Measurements from ENCODE around the gene CD52. TPM values are rescaled to one million over a fixed set of nuclear protein-coding genes. Genes with fewer than 3 reads are reported as not detected.
A peak's percentile ranks its signal among the peaks of the same experiment; 100 is the strongest.

Gene CD52, protein sequence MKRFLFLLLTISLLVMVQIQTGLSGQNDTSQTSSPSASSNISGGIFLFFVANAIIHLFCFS
- polyA plus RNA-seq (ENCODE audit: insufficient read length in 3 of 3): 1 to 10 TPM; 3.3 to 6.7 (median 4.7) TPM
- long read RNA-seq, donor 1, partial matches to known transcripts: 0 of 4 reads
- long read RNA-seq, donor 1, other reads (novel, unspliced or antisense): 0 of 4 reads
- long read RNA-seq, donor 2, transcript CD52-201 (2 exons, 468 nt): major isoform, 6 of 6 reads
- long read RNA-seq, donor 2, partial matches to known transcripts: 0 of 6 reads
- long read RNA-seq, donor 2, other reads (novel, unspliced or antisense): 0 of 6 reads
- long read RNA-seq, donor 3, partial matches to known transcripts: 0 of 1 reads
- long read RNA-seq, donor 3, other reads (novel, unspliced or antisense): 0 of 1 reads
- long read RNA-seq, donor 4, transcript CD52-201 (2 exons, 468 nt): major isoform, 8 of 8 reads
- long read RNA-seq, donor 4, partial matches to known transcripts: 0 of 8 reads
- long read RNA-seq, donor 4, other reads (novel, unspliced or antisense): 0 of 8 reads
- long read RNA-seq, donor 5, partial matches to known transcripts: 0 of 1 reads
- long read RNA-seq, donor 5, other reads (novel, unspliced or antisense): 0 of 1 reads
- long read RNA-seq, donor 6, partial matches to known transcripts: 0 of 4 reads
- long read RNA-seq, donor 6, other reads (novel, unspliced or antisense): 0 of 4 reads
- long read RNA-seq, donor 7, transcript CD52-201 (2 exons, 468 nt): major isoform, 7 of 7 reads
- long read RNA-seq, donor 7, partial matches to known transcripts: 0 of 7 reads
- long read RNA-seq, donor 7, other reads (novel, unspliced or antisense): 0 of 7 reads
- long read RNA-seq, donor 8, transcript CD52-201 (2 exons, 468 nt): major isoform, 7 of 7 reads
- long read RNA-seq, donor 8, partial matches to known transcripts: 0 of 7 reads
- long read RNA-seq, donor 8, other reads (novel, unspliced or antisense): 0 of 7 reads
- long read RNA-seq, donor 9, transcript CD52-201 (2 exons, 468 nt): major isoform, 8 of 8 reads
- long read RNA-seq, donor 9, partial matches to known transcripts: 0 of 8 reads
- long read RNA-seq, donor 9, other reads (novel, unspliced or antisense): 0 of 8 reads
- long read RNA-seq, donor 10, transcript CD52-201 (2 exons, 468 nt): major isoform, 5 of 5 reads
- long read RNA-seq, donor 10, partial matches to known transcripts: 0 of 5 reads
- long read RNA-seq, donor 10, other reads (novel, unspliced or antisense): 0 of 5 reads
- long read RNA-seq, donor 11, partial matches to known transcripts: 0 of 4 reads
- long read RNA-seq, donor 11, other reads (novel, unspliced or antisense): 0 of 4 reads
- long read RNA-seq, donor 12, transcript CD52-201 (2 exons, 468 nt): major isoform, 8 of 8 reads
- long read RNA-seq, donor 12, partial matches to known transcripts: 0 of 8 reads
- long read RNA-seq, donor 12, other reads (novel, unspliced or antisense): 0 of 8 reads
- long read RNA-seq, donor 13, partial matches to known transcripts: 0 of 3 reads
- long read RNA-seq, donor 13, other reads (novel, unspliced or antisense): 0 of 3 reads
- long read RNA-seq, donor 14: 0 reads
- long read RNA-seq, donor 15, transcript CD52-201 (2 exons, 468 nt): major isoform, 13 of 13 reads
- long read RNA-seq, donor 15, partial matches to known transcripts: 0 of 13 reads
- long read RNA-seq, donor 15, other reads (novel, unspliced or antisense): 0 of 13 reads
- long read RNA-seq, donor 16, partial matches to known transcripts: 0 of 2 reads
- long read RNA-seq, donor 16, other reads (novel, unspliced or antisense): 0 of 2 reads

DNA sequence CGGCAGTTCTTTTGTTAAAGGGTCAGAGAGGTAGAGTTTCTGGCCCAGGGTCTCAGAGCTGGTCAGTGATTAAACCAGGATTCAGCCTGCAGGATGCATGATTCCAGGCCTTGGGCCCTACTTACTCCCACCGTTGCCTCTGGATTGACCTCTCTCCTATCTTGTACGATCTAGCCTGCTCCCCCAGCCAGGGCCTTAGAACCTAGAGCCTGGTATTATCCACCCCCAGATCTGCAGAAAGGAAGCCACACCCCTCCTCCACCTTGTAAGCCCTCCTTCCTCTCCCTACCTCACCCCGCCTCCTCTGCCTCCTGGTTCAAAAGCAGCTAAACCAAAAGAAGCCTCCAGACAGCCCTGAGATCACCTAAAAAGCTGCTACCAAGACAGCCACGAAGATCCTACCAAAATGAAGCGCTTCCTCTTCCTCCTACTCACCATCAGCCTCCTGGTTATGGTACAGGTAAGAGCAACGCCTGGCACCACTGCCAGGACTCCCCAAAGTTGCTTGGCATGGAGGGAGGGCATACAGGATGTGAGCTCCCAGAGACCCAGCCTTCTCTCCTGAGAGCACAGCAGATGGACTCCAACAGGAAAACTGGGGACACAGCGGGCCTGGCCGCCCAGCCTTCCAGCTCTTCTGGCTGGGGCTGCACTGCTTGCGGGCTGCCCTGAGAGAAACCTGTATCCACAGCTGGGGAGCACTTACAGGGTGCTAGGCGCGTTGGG, at the start of gene CD52:
CD52 (plus strand) TSS at position 347 of the 726 bp plus-strand sequence; CDS start at position 407, 60 bp downstream.
- no peak for DNase-seq

DNA sequence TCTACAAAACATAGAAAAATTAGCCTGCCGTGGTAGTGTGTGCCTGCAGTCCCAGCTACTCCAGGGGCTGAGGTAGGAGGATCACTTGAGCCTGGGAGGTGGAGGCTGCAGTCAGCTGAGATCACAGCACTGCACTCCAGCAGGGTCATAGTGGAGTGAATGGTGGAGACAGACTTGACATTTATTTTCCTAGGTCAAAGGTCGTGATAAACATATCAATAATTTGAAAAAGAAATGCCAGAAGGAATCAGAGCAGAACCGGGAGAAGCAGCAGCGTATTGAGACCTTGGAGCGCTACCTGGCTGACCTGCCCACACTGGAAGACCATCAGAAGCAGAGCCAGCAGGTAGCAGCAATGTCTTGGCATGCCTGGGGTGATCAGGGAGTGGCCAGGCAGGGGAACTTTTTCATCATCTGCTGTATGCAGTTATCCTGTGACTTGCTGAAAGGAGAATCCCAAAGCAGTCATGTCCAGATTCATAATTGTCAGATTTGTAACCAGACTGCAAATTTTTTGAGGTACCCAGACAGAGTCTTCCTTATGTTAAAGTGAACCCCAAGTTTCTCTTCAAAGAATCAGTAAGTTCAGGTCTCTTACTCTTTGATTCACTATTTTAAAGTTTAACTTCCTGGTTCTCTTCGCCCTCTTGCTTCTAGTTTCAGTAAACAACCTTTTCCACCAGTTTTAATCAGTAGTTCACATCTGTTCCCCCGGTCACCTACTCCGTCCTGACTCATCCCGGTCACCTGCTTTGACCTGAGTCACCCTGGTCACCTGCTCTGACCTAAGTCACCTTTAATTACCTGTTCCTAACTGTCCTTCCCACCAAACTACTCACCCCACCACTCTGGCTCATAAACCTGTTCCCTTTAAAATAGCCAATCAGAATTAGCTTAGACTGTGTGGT, 49.2 kb upstream of the CD52 start:
- no peak for DNase-seq

DNA sequence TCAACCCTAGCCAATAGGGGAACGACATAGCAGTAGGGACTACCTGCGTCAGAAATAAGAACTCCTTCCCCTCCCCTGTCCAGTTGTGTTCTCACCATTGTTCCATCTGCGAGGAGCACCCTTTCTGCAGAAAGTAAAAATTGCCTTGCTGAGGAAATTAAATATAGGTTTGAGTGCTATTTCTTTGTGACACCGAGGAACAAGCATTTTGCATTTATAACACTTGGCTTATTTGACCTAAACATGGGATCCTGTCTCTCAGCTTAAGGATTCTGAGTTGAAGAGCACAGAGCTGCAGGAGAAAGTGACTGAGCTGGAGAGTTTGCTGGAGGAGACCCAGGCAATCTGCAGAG, 48.6 kb upstream of the CD52 start:
- DNase-seq: no peak

GRCh38 chr1:26274801-26275425, 42.8 kb upstream of the CD52 start:
- no peak for DNase-seq

DNA sequence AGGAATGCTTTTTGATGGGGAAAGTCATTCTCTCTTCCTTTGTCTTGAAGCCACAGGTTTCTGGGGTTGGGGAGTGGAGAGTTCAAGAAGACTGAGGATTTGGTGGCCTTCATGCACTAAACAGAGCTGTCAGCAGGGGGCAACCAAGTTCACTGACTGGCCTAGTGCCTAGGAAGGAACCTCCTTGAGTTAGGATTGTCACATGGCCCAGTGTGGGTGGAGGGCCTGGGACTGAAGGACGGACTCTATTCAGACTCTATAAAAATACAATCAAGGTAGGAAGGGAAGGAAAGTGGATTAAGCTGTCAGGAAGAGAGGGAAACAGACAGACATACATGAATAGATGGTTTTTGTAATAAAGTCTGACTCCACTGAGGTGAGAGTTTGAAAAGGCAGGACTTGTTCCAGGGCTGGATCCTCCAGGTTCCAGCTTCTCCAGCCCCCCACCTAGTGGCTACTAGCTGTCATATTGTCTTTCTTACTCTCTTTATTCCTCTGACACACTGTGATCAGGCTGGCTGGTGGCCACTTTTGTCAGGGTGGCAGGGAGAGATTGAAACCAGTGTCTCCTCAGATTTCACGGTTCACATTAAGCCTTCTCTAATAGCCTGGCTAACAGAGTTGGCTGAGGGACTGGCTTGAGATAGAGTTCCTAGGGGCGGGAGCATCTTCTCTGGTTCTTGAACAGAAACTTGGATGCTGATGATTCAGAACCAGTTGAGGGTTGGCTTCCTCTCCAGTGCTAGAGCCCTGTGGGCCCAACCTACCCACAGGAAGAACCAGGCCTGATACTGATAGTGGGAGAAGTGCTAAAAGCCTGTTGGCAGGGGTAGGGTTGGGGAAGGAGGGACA, 42.0 kb upstream of the CD52 start:
- peak; percentile 75 for DNase-seq

DNA sequence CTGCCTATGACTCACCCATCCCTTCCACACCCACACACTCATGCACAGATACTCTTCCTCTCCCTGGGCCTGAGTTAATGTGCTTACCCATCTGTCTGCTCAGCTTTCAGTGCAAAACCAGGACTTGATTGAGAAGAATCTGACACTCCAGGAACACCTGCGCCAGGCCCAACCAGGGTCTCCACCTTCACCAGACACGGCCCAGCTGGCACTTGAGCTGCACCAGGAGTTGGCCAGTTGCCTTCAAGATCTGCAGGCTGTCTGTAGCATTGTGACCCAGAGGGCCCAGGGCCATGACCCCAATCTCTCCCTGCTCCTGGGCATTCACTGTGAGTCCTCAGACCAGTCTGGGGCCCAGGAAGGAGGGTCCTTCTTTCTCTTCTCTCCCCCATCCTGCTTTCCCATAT, 41.3 kb upstream of the CD52 start:
- DNase-seq: no peak

DNA sequence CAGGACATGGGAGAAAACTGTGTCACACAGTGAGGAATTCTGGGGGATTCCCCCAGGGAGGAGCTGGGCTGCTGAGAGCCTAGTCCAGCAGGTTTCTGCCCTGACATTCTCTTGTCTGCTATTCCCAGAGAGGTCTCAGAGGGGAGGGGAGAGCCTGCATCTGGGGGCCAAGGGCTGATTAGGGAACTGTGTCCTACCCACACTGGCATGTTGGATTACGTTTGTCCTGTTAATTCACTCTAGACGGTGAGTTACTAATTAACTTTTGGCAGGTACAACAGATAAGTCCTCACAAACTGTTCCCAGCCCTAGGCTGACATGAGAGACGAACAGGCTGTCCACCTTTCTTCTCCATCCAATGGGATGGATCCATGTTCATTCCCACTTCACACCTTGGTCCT, 40.5 kb upstream of the CD52 start:
- no peak for DNase-seq

DNA sequence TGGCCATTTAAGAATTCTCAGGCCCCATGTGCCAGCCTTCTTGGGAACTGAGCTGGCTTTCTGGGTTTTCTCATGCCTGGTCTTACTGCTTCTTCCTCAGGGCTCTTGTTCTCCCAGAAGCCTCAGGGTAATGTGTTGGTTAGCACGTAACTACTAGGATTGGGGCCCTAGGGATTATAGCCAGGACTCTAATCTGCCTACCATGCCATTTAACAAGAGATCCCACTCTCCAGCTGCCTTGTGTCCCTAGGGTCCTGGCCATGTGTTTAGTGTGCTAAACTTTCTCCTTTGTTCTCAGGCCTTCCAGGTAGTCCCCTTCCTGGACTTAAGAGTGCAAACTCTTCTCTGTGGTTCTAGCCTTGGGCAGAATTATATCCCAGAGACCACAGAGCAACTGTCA, 40.0 kb upstream of the CD52 start:
- no peak for DNase-seq

GRCh38 chr1:26278303-26278702, 39.5 kb upstream of the CD52 start:
- no peak for DNase-seq

- DNase-seq: no peak
Measured at GRCh38 chr1:26278724-26279455, 38.9 kb upstream of the CD52 start.

DNA sequence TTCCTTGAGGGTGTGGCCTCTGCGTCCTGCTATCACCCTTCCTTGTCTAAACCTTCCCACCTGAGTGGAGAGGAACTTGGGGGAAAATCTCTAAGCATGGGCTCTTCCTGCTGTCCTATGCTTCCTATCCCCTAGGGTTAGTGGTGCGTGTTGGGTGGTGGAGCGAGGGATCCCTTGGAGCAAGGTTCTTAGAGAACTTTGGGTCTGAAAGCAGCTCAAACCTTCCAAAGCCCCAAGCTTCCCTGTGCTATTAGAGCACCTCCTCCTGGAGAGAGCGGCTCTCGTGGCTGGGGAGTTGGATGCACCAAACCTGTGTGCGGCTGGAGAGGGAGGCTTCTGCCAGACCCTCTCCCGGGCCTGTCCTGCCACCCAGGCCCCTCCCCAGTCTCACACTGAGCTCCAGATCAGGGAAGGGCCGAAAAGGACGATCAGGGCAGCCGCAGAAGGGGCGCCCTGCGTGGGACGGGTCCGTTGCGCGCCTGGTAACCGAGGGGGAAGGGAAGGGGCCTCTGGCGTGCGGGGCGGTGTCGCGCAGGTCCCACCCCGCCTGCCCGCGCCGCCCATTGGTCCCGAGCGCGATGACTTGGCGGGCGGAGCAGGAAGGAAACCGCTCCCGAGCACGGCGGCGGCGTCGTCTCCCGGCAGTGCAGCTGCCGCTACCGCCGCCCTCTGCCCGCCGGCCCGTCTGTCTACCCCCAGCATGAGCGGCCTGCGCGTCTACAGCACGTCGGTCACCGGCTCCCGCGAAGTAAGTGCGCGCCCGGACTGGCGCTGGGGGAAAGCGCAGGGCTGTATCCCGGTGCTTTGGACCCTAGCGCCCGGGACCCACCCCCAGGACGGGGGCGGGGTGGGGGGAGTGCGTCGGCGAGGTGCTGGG, 38.1 kb upstream of the CD52 start, which contains the start of gene SH3BGRL3:
SH3BGRL3 (plus strand) TSS at position 631 of the 877 bp plus-strand sequence; CDS start at position 701, 70 bp downstream.
- peak; percentile 81 for DNase-seq

DNA sequence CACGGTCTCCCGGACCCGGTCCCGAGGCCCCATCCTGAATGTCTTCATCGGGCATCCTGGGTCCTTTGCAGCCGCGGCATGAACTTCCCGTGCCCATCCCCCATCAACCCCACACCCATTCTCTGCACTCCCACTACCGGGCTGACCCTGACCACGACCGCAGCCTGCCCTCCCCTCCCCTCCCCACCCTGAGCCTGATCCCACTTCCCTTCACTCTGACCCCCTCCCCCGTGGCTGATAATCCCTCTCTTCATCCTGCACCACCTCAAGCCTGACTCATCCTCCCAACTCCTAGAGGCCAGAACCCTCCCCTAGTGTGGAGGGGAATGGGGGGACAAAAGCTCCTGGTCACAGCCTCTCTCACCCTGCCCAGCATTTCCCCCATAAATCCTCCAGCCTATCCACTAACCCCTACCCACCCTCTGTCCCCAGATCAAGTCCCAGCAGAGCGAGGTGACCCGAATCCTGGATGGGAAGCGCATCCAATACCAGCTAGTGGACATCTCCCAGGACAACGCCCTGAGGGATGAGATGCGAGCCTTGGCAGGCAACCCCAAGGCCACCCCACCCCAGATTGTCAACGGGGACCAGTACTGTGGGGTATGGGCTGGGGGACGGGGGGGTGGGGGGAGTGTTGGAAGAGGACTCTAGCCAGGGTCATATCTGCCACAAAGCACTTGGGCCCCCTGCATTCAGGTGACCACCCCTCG, 37.3 kb upstream of the CD52 start:
- no peak for DNase-seq

GRCh38 chr1:26281091-26281958, 36.4 kb upstream of the CD52 start:
- no peak for DNase-seq

- DNase-seq: peak; percentile 58
Measured at GRCh38 chr1:26281971-26282370, 35.8 kb upstream of the CD52 start.
